IPS DF 4.7 (cell line): ENCODE results near the gene POLR2B.
A peak's percentile ranks its signal among the peaks of the same experiment; 100 is the strongest.

Source experiments
- DNase-seq: peaks from one replicate; pipeline ENCODE4 v3.0.0-alpha.2; 2013; ENCODE audit warnings: low spot score; ENCODE audit errors: extremely low read depth

Gene POLR2B

DNA sequence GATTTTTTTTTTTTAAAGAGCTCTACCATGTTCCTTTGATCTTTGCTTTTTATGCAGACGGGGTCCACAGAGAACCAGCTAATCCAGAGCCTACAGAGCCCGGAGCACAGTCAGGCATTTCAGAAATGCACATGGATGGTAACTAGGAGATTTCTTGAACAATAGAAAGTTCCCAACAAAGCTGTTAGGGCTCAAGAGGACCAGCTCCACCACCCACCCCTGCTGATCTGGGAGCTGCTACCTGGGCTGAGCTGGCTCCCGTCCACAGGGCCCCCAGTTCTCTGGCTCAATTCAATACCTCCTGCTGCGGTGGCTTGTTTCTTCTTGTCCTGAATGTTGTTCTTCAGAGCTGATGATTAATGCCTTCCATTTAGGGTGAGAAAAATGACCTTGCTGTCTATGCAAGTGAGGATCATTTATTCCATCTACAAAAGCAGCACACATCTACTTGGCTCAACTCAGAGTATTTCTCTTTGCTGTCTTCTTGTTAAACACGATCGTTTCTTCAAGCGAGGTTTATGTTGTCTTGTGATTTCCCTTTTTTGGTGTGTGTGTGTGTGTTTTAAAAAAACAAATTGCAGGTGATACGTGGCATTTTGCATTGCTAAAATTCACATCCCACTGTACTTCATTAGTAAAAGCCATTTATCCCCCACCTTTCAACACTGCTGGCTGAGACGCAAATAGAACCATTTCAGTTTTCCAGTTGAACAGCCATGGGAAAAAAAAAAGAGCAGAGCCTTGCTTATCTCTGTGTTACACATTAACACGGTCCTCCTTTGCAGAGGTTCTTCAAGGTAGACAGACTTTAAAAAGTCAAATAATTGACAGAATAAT lies 100.2 kb downstream of the POLR2B start:
- DNase-seq: peak; percentile 62
